Activated CD8-positive, alpha-beta memory T cell treated with anti-CD3 and anti-CD28 coated beads, Interleukin-2, amount 50 U/mL, for 1 hour (primary cell): ENCODE results near the gene SKOR2.
"Not testable (repeated sequence)": the region's sequence is repeated elsewhere in the genome, so short reads cannot be mapped to it uniquely, and the experiment has no call there.

ENCODE experiments used
- DNase-seq: peaks from one replicate; pipeline ENCODE4 v3.0.0-alpha.2; 2020; ENCODE audit errors: extremely low read depth

The SKOR2 gene

GRCh38 chr18:47203626-47204464 lies 47.6 kb downstream of the SKOR2 start:
- DNase-seq, result no peak

DNA sequence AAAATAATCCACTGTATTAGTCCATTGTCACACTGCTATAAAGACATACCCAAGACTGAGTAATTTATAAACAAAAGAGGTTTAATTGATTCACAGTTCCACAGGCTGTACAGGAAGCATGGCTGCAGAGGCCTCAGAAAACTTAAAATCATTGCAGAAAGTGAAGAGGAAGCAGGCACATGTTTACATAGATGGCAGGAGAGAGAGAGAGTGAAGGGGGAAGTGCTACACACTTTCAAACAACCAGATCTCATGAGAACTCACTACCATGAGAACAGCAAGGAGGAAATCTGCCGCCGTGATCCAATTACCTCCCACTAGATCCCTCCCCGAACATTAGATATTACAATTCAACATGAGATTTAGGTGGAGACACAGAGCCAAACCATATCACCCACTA lies 55.5 kb downstream of the SKOR2 start:
- DNase-seq, result not testable (repeated sequence)

DNA sequence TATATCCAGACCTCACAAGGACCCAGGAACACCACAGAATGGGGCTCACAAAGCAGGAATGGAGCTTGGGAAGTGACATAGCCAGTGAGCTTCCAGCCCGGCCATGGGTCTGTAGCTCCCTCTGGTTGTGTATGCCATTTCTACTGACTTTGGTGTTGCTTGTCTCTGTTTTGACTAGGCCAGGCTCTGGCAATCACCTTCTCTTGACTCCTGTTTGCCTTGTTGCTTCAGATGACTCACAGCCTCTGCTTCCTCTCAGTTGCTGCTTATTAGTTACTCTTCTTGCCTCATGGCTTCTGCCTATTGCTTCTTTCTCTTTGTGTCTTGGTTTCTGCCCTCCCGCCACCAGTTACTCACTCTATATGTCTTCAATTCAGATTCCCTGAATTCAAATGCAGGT lies 59.5 kb downstream of the SKOR2 start:
- no peak for DNase-seq

GRCh38 chr18:47187721-47188120 lies 63.7 kb downstream of the SKOR2 start:
- DNase-seq, result no peak

DNA sequence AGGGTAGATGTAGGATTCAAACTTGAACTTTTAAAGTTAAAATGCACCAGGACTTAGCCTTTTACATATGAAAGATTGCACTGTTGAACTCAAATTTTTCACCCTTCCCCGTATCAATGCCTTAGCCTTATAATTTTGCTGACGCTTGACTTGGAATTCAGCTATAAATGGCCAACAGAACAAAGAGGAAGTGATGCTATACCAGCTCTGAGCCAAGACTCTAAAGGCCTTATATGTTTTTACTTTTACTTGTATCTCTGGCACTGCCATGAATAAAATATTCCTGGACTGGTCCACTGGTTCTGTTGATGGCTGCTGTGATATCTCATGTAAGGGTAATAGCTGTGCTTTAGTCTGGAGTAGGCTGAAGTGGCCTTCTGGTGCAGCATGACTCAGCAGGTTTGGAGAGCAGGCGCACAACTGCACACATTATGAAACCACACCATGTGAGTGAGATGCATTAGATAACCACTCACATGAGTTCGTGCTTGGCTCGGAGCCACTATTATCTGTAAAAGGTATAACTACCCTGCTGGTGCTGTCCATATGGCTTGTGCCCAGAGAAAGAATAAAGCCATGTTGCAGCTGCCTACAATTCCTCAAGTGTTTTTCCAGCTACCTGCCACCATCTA lies 66.9 kb downstream of the SKOR2 start:
- no peak for DNase-seq

DNA sequence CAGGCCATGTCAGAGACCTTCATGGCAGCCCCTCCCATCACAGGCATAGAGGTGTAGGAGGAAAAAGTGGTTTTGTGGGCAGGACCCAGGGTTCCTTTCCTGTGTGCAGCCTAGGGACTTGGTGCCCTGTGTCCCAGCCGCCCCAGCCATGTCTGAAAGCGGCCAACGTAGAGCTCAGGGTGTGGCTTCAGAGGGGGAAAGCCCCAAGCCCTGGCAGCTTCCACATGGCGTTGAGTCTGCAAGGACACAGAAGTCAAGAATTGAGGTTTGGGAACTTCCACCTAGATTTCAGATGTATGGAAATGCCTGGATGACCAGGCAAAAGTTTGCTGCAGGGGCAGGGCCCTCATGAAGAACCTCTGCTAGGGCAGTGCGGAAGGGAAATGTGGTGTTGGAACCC lies 69.3 kb downstream of the SKOR2 start:
- DNase-seq, result not testable (repeated sequence)

- no peak for DNase-seq
These were observed 70.7 kb downstream of the SKOR2 start for GRCh38 chr18:47180765-47181164.

DNA sequence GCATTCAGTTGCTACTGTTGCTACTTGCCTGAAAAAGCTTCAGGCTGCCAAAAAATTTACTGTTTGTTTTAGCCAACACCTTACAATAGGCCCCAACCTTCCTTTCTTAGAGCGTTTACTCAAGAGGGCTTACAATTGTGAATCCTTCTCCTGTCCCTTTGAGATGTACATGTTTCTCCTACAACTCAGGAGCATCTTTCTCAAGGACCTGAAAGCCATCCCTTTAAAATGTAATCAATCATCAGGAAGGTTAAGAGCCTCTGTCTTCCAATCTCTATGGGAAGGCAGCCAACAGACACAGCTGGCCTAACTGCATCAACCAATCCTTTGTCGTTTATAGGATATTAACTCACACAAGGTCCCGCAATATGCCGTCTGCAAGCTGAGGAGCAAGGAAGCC lies 71.9 kb downstream of the SKOR2 start:
- DNase-seq, result no peak

GRCh38 chr18:47175898-47176575 lies 75.4 kb downstream of the SKOR2 start, which contains the start of gene IER3IP1:
TSS of gene IER3IP1 (minus strand) at chr18:47176364. CDS start at chr18:47176277, 87 bp downstream.
- peak; percentile 59 for DNase-seq

- DNase-seq, result no peak
These were observed 76.1 kb downstream of the SKOR2 start for GRCh38 chr18:47175283-47175897.

GRCh38 chr18:47174545-47175116 lies 76.8 kb downstream of the SKOR2 start:
- no peak for DNase-seq

DNA sequence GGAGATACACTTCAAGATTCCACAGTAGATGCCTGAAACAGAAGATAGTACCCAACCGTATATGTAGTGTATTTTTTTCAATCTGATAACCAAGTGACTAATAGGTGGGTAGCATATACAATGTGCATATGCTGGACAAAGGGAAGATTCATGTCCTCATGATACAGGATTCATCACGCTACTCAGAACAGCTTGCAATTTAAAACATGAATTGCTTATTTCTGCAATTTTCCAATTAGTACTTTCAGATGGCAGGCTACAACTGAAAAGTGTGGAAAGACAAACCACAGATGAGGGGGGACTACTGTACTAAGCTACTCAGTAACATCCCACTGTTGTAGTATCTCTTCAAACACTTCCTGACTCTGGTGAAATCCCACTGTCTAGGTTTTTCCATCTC lies 79.0 kb downstream of the SKOR2 start:
- no peak for DNase-seq

DNA sequence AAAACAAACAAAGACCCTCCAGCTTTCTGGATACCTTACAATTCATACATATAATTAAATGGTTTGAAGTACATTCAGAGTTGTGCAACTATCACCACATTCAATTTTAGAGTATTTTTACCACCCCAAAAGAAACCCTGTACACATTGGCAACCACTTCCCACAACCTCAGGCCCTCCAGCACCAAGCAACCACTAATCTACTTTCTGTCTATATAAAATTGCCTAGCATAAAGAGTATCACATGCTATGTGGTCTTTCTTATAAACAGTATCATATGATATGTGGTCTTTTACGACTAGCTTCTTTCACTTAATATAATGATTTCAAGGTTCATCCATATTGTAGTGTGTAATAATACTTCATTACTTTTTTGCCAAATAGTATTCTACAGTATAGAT lies 82.5 kb downstream of the SKOR2 start:
- DNase-seq, result no peak

DNA sequence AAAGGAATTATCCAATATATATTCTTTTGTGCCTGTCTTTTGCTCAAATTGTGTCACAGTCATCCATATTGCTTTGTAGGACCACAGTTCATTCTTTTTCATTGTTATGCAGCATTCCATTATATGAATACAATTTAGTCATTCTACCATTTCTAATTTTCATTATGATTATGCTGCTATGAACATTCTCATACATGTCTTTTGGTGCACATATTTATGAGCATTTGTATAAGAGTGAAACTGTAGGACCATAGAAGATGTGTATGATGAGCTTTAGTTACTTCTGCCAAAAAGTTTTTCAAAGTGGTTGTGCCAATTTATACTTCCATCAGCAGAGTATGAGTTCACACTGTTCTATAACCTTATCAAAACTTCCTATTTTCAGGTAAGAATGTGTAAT lies 83.0 kb downstream of the SKOR2 start:
- no peak for DNase-seq

GRCh38 chr18:47166294-47166693 lies 85.2 kb downstream of the SKOR2 start:
- no peak for DNase-seq

- DNase-seq, result no peak
These were observed 88.2 kb downstream of the SKOR2 start for GRCh38 chr18:47163241-47163640.

GRCh38 chr18:47160256-47160655 lies 91.2 kb downstream of the SKOR2 start:
- no peak for DNase-seq

- not testable (repeated sequence) for DNase-seq
These were observed 93.1 kb downstream of the SKOR2 start for GRCh38 chr18:47158404-47158803.
